Measurements from ENCODE around the gene ASPHD2.

The ASPHD2 gene, protein sequence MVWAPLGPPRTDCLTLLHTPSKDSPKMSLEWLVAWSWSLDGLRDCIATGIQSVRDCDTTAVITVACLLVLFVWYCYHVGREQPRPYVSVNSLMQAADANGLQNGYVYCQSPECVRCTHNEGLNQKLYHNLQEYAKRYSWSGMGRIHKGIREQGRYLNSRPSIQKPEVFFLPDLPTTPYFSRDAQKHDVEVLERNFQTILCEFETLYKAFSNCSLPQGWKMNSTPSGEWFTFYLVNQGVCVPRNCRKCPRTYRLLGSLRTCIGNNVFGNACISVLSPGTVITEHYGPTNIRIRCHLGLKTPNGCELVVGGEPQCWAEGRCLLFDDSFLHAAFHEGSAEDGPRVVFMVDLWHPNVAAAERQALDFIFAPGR

DNA sequence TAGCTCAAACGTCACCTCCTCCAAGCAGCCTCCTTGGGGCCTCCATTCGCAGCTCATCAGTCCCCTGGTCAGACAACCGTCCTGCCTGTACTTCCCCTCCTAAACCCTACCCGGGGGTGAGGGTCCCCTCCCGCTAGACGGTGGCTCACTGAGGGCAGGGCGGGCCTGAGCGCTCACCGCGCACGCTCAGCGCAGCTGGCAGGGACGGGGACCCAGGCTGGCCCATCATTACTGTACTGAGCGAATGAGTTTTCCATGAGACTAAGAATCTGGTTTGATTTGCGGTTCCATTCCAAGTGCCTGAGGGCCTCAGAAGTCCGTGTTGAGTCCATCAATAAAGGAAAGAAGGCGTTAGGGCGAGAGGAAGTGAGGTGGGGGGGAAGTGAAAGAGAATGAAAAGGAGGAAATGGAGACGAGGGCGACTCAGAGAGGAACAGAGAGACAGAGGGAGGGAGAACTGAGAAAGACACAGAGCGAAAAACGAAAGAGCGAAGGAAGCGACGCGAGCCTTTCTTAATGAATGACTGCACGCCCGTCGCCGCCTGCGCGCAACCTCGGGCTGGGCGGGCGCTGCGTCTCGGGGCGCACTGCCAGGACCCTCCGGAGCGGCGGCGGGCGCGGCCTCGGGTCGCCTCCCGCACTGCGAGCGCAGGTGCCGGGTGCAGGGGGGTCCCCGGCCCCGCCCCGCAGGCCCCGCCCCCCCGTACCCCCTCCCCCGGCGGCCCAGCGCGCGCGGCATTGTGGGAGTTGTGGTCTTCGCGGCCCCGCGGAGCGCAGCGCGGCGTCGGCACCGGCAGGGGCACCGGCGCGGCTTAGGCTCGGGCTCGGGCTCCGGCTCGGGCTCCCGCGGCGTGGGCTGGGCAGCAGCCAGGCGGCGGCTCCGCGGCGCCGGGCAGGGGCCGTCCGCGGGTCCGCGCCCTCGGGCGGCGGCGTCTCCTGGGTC, at the start of gene ASPHD2:
Gene ASPHD2, plus strand, starts transcription at position 746 of the 943 bp plus-strand sequence. CDS start 4,356 bp downstream, outside the sequence.
- peak; percentile 60 for DNase-seq (ENCODE audit: low read depth)
- peak within 1 kb of the TSS; percentile 66 for H3K4me3 ChIP-seq (replicated peaks; ENCODE audit: low read depth, low read length)
- TF ChIP-seq, protein P1, sequence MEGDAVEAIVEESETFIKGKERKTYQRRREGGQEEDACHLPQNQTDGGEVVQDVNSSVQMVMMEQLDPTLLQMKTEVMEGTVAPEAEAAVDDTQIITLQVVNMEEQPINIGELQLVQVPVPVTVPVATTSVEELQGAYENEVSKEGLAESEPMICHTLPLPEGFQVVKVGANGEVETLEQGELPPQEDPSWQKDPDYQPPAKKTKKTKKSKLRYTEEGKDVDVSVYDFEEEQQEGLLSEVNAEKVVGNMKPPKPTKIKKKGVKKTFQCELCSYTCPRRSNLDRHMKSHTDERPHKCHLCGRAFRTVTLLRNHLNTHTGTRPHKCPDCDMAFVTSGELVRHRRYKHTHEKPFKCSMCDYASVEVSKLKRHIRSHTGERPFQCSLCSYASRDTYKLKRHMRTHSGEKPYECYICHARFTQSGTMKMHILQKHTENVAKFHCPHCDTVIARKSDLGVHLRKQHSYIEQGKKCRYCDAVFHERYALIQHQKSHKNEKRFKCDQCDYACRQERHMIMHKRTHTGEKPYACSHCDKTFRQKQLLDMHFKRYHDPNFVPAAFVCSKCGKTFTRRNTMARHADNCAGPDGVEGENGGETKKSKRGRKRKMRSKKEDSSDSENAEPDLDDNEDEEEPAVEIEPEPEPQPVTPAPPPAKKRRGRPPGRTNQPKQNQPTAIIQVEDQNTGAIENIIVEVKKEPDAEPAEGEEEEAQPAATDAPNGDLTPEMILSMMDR (IDR thresholded peaks at IDR 0.05; ENCODE audit: low read length, missing control alignments) = no peak

DNA sequence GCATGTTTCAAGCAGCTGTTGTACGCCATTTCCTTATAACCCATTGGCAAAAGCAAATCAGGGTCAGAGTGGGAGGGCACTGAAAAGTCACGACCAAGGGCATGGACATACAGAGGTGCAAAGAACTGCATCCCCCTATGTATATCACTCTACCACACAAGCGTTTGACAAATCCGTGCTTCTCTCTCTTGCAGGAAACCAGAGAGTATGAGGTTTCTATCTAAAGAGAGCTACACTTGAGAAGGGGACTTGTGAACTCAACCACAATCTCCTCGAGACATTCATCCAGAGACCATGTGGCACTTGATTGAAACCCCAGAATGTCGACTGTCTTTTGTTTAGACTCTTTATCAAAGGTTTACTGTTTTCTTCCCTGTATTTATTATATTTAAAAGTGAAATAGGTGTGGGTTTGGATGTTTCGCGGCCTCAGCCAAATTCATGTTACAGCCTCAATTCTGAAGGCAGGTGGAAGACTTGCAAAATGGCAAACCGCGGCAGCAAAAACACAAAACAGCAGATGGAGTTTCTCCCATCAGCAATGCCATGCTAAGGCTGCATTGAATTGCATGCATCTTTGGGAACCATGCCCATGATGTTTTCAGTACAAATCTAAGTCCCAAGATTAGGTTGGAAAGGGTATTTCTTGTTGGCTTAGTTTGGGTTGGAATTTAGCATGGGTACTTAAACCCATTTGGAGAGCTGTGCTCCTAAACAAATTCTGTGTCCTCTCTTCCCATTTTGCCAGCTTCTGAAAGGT, 48.8 kb upstream of the ASPHD2 start:
- H3K4me3 ChIP-seq (replicated peaks; ENCODE audit: low read depth, low read length) = no peak overlapping the region
- TF ChIP-seq, protein P1 (IDR thresholded peaks at IDR 0.05; ENCODE audit: low read length, missing control alignments) = no peak
- no peak for DNase-seq (ENCODE audit: low read depth)

DNA sequence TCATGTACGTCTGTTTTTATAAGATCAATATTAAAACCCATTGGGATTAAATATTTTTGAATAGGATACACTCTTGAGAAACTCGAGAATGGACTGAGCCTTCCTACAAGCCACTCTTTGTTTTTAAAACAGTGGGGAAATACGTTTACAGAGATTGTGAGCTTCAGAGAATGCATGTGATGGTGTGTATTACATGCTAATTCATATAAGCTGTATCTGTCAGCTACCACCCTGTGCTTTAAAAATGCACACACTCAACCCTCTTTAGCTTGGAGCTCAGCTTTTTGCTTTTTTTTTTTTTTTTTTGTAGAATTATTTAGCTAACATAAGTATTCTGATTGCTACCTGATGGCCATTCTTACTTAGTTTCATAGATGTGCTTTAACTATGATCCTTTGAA, 46.3 kb upstream of the ASPHD2 start:
- TF ChIP-seq, protein P1 (IDR thresholded peaks at IDR 0.05; ENCODE audit: low read length, missing control alignments) = no peak
- H3K4me3 ChIP-seq (replicated peaks; ENCODE audit: low read depth, low read length) = no peak overlapping the region
- no peak for DNase-seq (ENCODE audit: low read depth)

DNA sequence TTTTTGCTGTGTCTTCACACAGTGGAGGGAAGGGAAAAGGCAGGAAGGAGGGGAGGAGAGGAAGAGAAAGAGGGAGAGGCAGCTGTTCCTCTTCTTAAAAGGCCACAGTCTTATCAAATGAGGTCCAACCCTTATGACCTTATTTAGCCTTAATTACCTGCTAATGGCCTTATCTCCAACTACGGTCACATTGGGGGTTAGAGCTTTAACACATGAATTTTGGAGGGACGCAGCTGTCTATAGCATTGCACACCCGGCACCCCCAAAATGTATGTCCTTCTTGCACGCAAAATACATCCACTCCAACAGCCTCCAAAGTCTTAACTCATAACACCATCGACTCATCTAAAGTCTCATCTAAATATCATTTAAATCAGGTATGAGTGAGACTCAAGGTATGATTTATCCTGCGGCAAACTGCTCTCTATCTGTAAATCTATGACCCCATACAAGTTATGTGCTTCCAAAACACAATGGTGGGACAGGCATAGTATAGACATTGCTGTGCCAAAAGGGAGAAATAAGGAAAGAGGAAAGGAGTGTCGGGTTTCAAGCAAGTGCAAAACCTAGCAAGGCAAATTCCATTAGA, 45.0 kb upstream of the ASPHD2 start:
- no peak overlapping the region for H3K4me3 ChIP-seq (replicated peaks; ENCODE audit: low read depth, low read length)
- TF ChIP-seq, protein P1 (IDR thresholded peaks at IDR 0.05; ENCODE audit: low read length, missing control alignments) = no peak
- DNase-seq (ENCODE audit: low read depth) = no peak

DNA sequence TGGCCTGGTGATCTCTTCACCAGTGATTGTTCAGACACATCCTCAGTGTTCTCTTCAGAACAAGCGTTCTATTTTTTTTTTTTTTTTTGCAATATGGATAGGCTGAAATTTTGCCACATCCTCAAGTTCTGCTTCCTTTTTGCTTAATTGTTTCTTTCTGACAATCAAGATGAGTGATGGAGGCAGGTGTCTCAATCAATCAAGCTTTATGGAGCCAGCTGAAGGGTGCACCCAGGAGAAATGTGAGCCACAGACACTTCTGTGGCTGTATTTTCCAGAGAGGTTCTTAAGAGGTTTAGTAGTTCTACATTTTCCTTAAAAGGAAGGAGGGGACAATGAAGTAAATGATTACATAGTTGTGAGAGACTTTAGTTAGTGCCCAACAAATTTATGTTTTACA, 43.9 kb upstream of the ASPHD2 start:
- TF ChIP-seq, protein P1 (IDR thresholded peaks at IDR 0.05; ENCODE audit: low read length, missing control alignments) = no peak
- DNase-seq (ENCODE audit: low read depth) = no peak
- H3K4me3 ChIP-seq (replicated peaks; ENCODE audit: low read depth, low read length) = no peak overlapping the region

DNA sequence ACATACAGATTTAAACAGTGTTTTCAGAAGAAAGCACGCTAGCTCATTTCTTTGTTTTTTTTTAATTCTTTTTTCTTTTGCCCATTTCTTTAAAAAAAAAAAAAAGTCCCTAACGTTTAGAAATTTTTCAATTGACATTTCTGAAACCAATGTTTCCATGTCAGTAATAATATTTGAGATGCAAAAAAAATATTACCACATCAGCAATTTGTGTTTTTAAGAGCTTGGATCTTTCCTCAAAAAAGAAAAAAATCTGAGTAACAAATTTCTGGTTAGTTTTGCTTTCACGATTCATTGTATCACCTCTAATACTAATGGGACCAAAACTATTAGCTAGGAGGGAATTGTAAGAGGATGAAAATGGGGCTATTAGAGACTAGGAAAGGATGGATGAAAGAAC, 39.9 kb upstream of the ASPHD2 start:
- DNase-seq (ENCODE audit: low read depth) = no peak

More for the DNA sequence above, 39.9 kb upstream of the ASPHD2 start:
- TF ChIP-seq, protein P1 (IDR thresholded peaks at IDR 0.05; ENCODE audit: low read length, missing control alignments) = no peak
- H3K4me3 ChIP-seq (replicated peaks; ENCODE audit: low read depth, low read length) = no peak overlapping the region
